HG02588 (cell line): Measurements from ENCODE around the gene KLHL24.
"Not testable (repeated sequence)": the region's sequence is repeated elsewhere in the genome, so short reads cannot be mapped to it uniquely, and the experiment has no call there.

Experiments used
- ATAC-seq: cut with Tn5 transposase; IDR thresholded peaks from one replicate; pipeline ENCODE4 v1.9.1; 2021; ENCODE audit warnings: mild to moderate bottlenecking, moderate library complexity; ENCODE audit not compliant: unreplicated experiment

KLHL24 gene

GRCh38 chr3:183695569-183696364, 60.3 kb downstream of the KLHL24 start:
- ATAC-seq: no peak

GRCh38 chr3:183697123-183697609, 61.7 kb downstream of the KLHL24 start:
- no peak for ATAC-seq

- peak; percentile 78 for ATAC-seq
These were observed 62.3 kb downstream of the KLHL24 start, which contains the start of gene YEATS2 for GRCh38 chr3:183697610-183698317. Gene YEATS2, plus strand, starts transcription at chr3:183697797. Its CDS starts 17,366 bp downstream, at chr3:183715163.

- ATAC-seq: peak; percentile 23
These were observed 62.9 kb downstream of the KLHL24 start for GRCh38 chr3:183698318-183698751.

- ATAC-seq: no peak
These were observed 63.3 kb downstream of the KLHL24 start for GRCh38 chr3:183698756-183699155.

- no peak for ATAC-seq
These were observed 64.0 kb downstream of the KLHL24 start for GRCh38 chr3:183699238-183699947.

- no peak for ATAC-seq
These were observed 66.3 kb downstream of the KLHL24 start for GRCh38 chr3:183701744-183702143.

- not testable (repeated sequence) for ATAC-seq
These were observed 68.5 kb downstream of the KLHL24 start for GRCh38 chr3:183703892-183704291.

GRCh38 chr3:183710231-183710630, 74.8 kb downstream of the KLHL24 start:
- ATAC-seq: no peak

GRCh38 chr3:183711516-183711915, 76.1 kb downstream of the KLHL24 start:
- ATAC-seq: no peak

- ATAC-seq: no peak
These were observed 79.2 kb downstream of the KLHL24 start for GRCh38 chr3:183714622-183715021.

- no peak for ATAC-seq
These were observed 82.6 kb downstream of the KLHL24 start for GRCh38 chr3:183718012-183718411.

GRCh38 chr3:183725387-183725786, 90.0 kb downstream of the KLHL24 start:
- ATAC-seq: no peak

GRCh38 chr3:183728204-183728603, 92.8 kb downstream of the KLHL24 start:
- ATAC-seq: no peak

GRCh38 chr3:183730361-183730760, 94.9 kb downstream of the KLHL24 start:
- no peak for ATAC-seq

GRCh38 chr3:183731611-183732010, 96.2 kb downstream of the KLHL24 start:
- no peak for ATAC-seq

GRCh38 chr3:183733553-183733952, 98.1 kb downstream of the KLHL24 start:
- no peak for ATAC-seq
